Smooth muscle cell (in vitro differentiated cells): ENCODE results near the gene E2F6. TPM values are rescaled to one million over a fixed set of nuclear protein-coding genes. Genes with fewer than 3 reads are reported as not detected.
A peak's percentile ranks its signal among the peaks of the same experiment; 100 is the strongest.

Source experiments
- DNase-seq: peaks from one replicate; lab custom pipeline; 2025; ENCODE audit not compliant: unreplicated experiment; lab: John Stamatoyannopoulos, UW
- H2AFZ ChIP-seq: fragments of 200-600 bp; sonication (generic); 2 replicates; pipeline ENCODE4 v1.6.0; 2016; ENCODE audit warnings: antibody characterized with exemption, low read depth, mild to moderate bottlenecking
- H3F3A ChIP-seq: fragments of 200-600 bp; sonication (generic); 2 replicates; pipeline ENCODE4 v1.6.0; 2017; ENCODE audit warnings: antibody characterized with exemption, low read depth
- H3K27ac ChIP-seq: fragments of 200-600 bp; sonication (generic); 2 replicates; pipeline ENCODE4 v1.5.1; 2016; ENCODE audit warnings: low read depth, mild to moderate bottlenecking
- H3K27me3 ChIP-seq: fragments of 200-600 bp; sonication (generic); 2 replicates; pipeline ENCODE4 v1.6.1; 2016; ENCODE audit warnings: low read depth, mild to moderate bottlenecking
- H3K36me3 ChIP-seq: fragments of 200-600 bp; sonication (generic); 2 replicates; pipeline ENCODE4 v1.5.1; 2016; ENCODE audit warnings: low read depth
- H3K4me1 ChIP-seq: fragments of 200-600 bp; sonication (generic); 2 replicates; pipeline ENCODE4 v1.5.1; 2016; ENCODE audit warnings: low read depth
- H3K4me2 ChIP-seq: fragments of 200-600 bp; sonication (generic); 2 replicates; pipeline ENCODE4 v1.6.0; 2016; ENCODE audit warnings: mild to moderate bottlenecking
- H3K4me3 ChIP-seq: fragments of 200-600 bp; sonication (generic); 2 replicates; pipeline ENCODE4 v1.5.1; 2016; ENCODE audit warnings: mild to moderate bottlenecking
- H3K79me2 ChIP-seq: fragments of 200-600 bp; sonication (generic); 2 replicates; pipeline ENCODE4 v1.6.0; 2016; ENCODE audit warnings: low read depth, mild to moderate bottlenecking
- H3K9ac ChIP-seq: fragments of 200-600 bp; sonication (generic); 2 replicates; pipeline ENCODE4 v1.6.0; 2016; ENCODE audit warnings: low read depth
- H3K9me3 ChIP-seq: fragments of 200-600 bp; sonication (generic); replicated peaks from 2 replicates; pipeline ENCODE4 v1.5.1; 2016; ENCODE audit warnings: low read depth
- H4K20me1 ChIP-seq: fragments of 200-600 bp; sonication (generic); 2 replicates; pipeline ENCODE4 v1.6.0; 2016; ENCODE audit warnings: low read depth
- CTCF ChIP-seq: fragments of 200-600 bp; sonication (generic); IDR thresholded peaks from 2 replicates; pipeline ENCODE4 v1.5.1; 2017; ENCODE audit warnings: borderline replicate concordance, mild to moderate bottlenecking, antibody characterized with exemption; ENCODE audit not compliant: insufficient read depth, poor library complexity, severe bottlenecking
- WGBS: methylation state at CpG from one replicate; pipeline ENCODE4 v1.1.7; 2016; ENCODE audit warnings: low lambda C conversion rate; 5-methylcytosine and 5-hydroxymethylcytosine counted together
- polyA plus RNA-seq: library from polyadenylated mRNA; unstranded; fragments of >200 nt; fragmentation: Nextera tagmentation; extraction: Ambion mirVana; gene quantifications from 2 replicates; pipeline ENCODE4 v1.2.1, GENCODE V29; 2016
- total RNA-seq: library from RNA; depleted of rRNA; stranded (reverse); fragments of >200 nt; gene quantifications from 2 replicates; pipeline ENCODE4 v1.2.3, GENCODE V29; 2014

The E2F6 gene
- total and polyA plus RNA-seq, 2 experiments from 2014 or later, result 17.5 to 18.0 TPM

- Histone ChIP-seq H3K9me3 (no peaks in the 10 kb centered on the region), H3K36me3 (no peaks in the 10 kb centered on the region), H3K4me1 (peaks cover 5% of the 10 kb centered on the region), H3K9ac (no peak overlapping the region), H3K27me3 (no peaks in the 10 kb centered on the region), H2AFZ (peak overlapping the region; percentile 95), H3K79me2 (peaks cover 34% of the 10 kb centered on the region), H3K4me3 (no peak overlapping the region), H3K4me2 (peak overlapping the region; percentile 100), H4K20me1 (peaks cover 33% of the 10 kb centered on the region), H3K27ac (no peak overlapping the region), H3F3A (no peaks in the 10 kb centered on the region)
- WGBS, result 97% methylated on average over 5 of the region's 5 CpGs
- TF ChIP-seq CTCF, result no peak
- DNase-seq, result no peak
Observed at GRCh38 chr2:11467129-11467649, 1.2 kb upstream of the E2F6 start.

- peak overlapping the region; percentile 85 for H3K9ac ChIP-seq
- H3K4me2 ChIP-seq, result peak overlapping the region; percentile 100
- H3K27me3 ChIP-seq, result no peaks in the 10 kb centered on the region
- H3K79me2 ChIP-seq, result peaks cover 40% of the 10 kb centered on the region
- peaks cover 5% of the 10 kb centered on the region for H3K4me1 ChIP-seq
- TF ChIP-seq CTCF, result no peak
- H3K27ac ChIP-seq, result peak overlapping the region; percentile 96
- peak overlapping the region; percentile 70 for H3K4me3 ChIP-seq
- peak overlapping the region; percentile 95 for H2AFZ ChIP-seq
- no peaks in the 10 kb centered on the region for H3K36me3 ChIP-seq
- H4K20me1 ChIP-seq, result peaks cover 39% of the 10 kb centered on the region
- H3F3A ChIP-seq, result no peaks in the 10 kb centered on the region
- no peaks in the 10 kb centered on the region for H3K9me3 ChIP-seq
- no peak for DNase-seq
- 57% methylated on average over 26 of the region's 26 CpGs for WGBS
Observed at GRCh38 chr2:11466307-11467128, 557 bp upstream of the E2F6 start.

- Histone ChIP-seq H3K79me2 (peaks cover 55% of the 10 kb centered on the region), H3K9me3 (no peaks in the 10 kb centered on the region), H4K20me1 (peaks cover 53% of the 10 kb centered on the region), H3K36me3 (no peaks in the 10 kb centered on the region), H3K27me3 (no peaks in the 10 kb centered on the region), H3F3A (no peaks in the 10 kb centered on the region), H3K4me1 (peaks cover 5% of the 10 kb centered on the region), H3K9ac (peak overlapping the region; percentile 85), H3K4me2 (peak overlapping the region; percentile 100), H3K4me3 (peak overlapping the region; percentile 70), H3K27ac (peak overlapping the region; percentile 96), H2AFZ (peak overlapping the region; percentile 95)
- WGBS, result 66% methylated on average over 6 of the region's 6 CpGs
- no peak for DNase-seq
- no peak for TF ChIP-seq CTCF
Observed at GRCh38 chr2:11465110-11465484, 864 bp downstream of the E2F6 start.
